OCI-LY1 (cell line): Measurements from ENCODE around the gene TPPP.

Experiments used
- EZH2 ChIP-seq: fragments of 200-600 bp; sonication (generic), shearing (Covaris generic); IDR thresholded peaks from 2 replicates; pipeline ENCODE4 v1.8.0; 2017; ENCODE audit warnings: borderline replicate concordance, mixed run types, mild to moderate bottlenecking, antibody characterized with exemption, low read length, moderate library complexity, mixed read lengths
- TF ChIP-seq, protein P1 (sequence below): fragments of 200-600 bp; sonication (generic), shearing (Covaris generic); IDR thresholded peaks from 2 replicates; pipeline ENCODE4 v1.5.1; 2017; ENCODE audit warnings: mild to moderate bottlenecking, antibody characterized with exemption, low read length, moderate library complexity, mixed read lengths

DNA sequence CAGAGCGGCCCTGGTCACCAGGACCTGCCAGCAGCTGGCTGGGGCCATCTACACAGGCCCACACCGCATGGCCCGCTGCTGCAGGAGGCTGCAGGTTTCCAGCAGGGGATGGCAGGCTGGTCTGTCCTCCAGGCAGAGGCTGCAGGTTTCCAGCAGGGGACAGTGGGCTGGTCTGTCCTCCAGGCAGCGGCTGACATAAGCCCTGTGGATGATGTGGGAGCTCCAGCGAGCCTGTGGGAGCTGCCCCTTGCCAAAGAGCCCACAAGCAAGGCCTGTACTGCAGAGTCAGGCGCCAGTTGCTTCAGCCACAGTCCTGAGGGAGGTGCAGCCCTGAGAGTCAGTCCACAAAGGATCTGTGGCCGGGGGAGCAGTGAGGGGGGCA lies 18.5 kb downstream of the TPPP start:
- TF ChIP-seq, protein P1, sequence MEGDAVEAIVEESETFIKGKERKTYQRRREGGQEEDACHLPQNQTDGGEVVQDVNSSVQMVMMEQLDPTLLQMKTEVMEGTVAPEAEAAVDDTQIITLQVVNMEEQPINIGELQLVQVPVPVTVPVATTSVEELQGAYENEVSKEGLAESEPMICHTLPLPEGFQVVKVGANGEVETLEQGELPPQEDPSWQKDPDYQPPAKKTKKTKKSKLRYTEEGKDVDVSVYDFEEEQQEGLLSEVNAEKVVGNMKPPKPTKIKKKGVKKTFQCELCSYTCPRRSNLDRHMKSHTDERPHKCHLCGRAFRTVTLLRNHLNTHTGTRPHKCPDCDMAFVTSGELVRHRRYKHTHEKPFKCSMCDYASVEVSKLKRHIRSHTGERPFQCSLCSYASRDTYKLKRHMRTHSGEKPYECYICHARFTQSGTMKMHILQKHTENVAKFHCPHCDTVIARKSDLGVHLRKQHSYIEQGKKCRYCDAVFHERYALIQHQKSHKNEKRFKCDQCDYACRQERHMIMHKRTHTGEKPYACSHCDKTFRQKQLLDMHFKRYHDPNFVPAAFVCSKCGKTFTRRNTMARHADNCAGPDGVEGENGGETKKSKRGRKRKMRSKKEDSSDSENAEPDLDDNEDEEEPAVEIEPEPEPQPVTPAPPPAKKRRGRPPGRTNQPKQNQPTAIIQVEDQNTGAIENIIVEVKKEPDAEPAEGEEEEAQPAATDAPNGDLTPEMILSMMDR: no peak
- no peak for TF ChIP-seq EZH2
